ENCODE data around the gene NDUFAF8.

DNA sequence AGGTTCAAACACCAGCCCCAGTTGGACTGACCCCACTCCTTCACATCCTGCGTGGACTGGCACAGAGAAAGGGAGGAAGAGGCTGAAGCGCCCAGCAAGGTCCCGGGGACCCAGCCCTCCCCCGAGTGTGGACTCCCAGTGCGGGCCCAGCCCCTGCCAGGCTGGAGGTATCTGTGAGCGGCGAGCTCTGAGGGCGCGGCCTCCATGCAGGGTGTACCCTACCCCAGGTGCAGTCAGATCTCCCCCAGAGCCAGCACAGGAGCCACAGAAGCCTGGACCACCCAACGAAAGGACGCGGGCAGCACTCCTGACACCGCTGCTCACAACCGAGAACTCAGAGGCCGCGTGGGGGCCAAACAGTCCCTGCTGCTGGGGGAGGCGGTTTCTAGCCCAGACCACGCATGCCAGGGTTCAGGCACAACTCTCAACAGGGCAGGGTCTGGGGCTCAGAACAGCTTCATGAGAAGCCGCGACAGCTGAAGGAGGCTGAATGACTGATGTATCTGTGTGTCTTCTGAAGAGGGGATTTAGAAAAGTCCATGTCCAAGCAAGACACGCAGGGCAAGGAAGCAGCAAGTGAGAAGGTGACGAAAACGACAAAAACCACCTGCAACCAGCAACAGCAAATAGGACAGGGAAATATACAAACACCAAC, 47.5 kb downstream of the NDUFAF8 start:
- TF ChIP-seq, protein P1, sequence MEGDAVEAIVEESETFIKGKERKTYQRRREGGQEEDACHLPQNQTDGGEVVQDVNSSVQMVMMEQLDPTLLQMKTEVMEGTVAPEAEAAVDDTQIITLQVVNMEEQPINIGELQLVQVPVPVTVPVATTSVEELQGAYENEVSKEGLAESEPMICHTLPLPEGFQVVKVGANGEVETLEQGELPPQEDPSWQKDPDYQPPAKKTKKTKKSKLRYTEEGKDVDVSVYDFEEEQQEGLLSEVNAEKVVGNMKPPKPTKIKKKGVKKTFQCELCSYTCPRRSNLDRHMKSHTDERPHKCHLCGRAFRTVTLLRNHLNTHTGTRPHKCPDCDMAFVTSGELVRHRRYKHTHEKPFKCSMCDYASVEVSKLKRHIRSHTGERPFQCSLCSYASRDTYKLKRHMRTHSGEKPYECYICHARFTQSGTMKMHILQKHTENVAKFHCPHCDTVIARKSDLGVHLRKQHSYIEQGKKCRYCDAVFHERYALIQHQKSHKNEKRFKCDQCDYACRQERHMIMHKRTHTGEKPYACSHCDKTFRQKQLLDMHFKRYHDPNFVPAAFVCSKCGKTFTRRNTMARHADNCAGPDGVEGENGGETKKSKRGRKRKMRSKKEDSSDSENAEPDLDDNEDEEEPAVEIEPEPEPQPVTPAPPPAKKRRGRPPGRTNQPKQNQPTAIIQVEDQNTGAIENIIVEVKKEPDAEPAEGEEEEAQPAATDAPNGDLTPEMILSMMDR (IDR thresholded peaks at IDR 0.05) = no peak
- TF ChIP-seq EP300 (IDR thresholded peaks at IDR 0.05) (no peak), POLR2AphosphoS5 (IDR thresholded peaks at IDR 0.05) (no peak)

All from gastroesophageal sphincter (tissue), 3 donors.